WI38 (cell line): ENCODE measurements around the gene PYHIN1.

ENCODE experiments used
- H3K4me3 ChIP-seq: 2 replicates; pipeline ENCODE4 v1.5.1; 2011; ENCODE audit warnings: low read depth, mild to moderate bottlenecking, control low read depth, low read length
- TF ChIP-seq, protein P1 (sequence below): IDR thresholded peaks from 2 replicates; pipeline ENCODE4 v1.5.1; 2012; ENCODE audit warnings: low read depth, mild to moderate bottlenecking, control low read depth, low read length

The PYHIN1 gene

DNA sequence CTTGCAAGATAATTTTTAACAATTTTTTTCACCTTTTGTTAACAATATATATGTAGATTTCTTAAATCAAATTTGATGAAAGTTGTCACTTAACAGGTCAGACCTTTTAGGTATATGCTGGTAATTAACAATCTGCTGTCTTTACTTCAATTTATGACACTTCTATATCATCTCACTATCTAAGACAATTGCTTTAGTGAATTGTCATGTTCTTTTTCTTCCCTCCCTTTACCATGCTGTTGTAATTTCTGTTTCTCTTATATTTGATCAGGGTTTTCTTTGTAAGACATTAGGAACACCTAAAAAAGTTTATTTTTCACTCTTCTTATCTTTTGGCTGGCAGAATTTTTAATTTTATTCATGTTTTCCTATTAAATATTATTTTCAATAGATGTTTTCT, 80.4 kb downstream of the PYHIN1 start:
- H3K4me3 ChIP-seq, result peak overlapping the region; percentile 75
- TF ChIP-seq, protein P1, sequence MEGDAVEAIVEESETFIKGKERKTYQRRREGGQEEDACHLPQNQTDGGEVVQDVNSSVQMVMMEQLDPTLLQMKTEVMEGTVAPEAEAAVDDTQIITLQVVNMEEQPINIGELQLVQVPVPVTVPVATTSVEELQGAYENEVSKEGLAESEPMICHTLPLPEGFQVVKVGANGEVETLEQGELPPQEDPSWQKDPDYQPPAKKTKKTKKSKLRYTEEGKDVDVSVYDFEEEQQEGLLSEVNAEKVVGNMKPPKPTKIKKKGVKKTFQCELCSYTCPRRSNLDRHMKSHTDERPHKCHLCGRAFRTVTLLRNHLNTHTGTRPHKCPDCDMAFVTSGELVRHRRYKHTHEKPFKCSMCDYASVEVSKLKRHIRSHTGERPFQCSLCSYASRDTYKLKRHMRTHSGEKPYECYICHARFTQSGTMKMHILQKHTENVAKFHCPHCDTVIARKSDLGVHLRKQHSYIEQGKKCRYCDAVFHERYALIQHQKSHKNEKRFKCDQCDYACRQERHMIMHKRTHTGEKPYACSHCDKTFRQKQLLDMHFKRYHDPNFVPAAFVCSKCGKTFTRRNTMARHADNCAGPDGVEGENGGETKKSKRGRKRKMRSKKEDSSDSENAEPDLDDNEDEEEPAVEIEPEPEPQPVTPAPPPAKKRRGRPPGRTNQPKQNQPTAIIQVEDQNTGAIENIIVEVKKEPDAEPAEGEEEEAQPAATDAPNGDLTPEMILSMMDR, result no peak

DNA sequence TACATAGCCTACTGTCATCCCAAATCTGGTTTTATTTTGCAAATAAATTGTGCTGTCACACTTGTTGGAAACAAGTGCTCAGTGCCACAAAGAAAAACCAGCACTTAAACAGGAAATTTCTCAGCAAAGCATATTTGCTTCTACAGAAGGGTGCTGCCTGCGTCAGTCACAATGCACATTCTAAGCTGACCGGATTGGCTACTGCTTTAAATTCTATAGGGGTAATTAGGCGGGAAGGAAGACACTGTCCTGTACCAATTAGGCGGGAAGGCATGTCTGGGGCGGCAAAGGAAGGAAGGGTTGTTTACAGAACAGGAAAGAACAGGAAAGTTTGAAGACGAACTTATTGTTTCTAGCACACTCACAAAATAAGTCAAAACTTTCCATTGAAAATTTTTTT, 81.1 kb downstream of the PYHIN1 start:
- peak overlapping the region; percentile 75 for H3K4me3 ChIP-seq
- TF ChIP-seq, protein P1, result no peak

DNA sequence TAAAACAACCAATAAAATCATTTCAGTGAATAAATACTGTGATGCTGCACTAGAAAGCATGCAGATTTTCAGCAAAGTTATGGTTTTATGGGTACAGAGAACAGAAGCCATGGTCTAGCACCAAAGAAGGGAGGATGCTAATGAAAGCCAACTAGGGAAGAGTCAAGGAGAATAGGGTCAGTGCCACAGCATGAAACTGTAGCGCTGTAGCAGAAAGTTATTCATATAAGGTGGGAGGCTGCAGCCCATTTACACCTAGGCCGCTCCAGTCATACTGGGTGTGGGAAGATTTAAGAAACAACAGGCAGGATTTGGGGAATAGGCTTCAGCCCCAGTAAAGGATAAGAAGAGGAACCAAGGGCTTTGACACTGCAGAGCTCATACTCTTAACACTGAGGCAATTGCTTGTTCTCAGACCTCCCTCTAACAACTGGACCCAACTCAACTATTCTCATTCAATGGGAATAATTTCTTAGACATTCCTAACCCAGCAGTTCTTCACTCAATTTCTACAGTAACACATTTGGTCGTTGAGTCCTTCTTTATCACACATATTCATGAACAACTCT, 82.7 kb downstream of the PYHIN1 start:
- no peak overlapping the region for H3K4me3 ChIP-seq
- TF ChIP-seq, protein P1, result no peak

DNA sequence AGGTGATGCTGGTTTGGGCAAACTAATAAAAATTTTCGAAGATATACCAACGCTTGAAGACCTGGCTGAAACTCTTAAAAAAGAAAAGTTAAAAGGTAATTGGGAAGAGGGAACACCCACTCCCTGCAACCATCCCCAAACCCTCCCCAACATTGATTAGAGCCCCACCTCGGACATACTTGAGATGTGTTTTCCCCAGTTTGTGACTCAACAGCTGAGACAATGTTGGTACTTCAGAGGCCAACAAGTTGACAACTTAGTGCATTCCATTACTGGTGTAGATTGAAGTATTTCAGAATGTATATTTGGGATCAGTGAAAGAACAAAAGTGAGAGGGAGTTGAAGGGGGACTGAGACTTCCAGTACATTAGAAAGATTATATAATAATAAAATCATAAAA, 83.5 kb downstream of the PYHIN1 start:
- H3K4me3 ChIP-seq, result no peak overlapping the region
- TF ChIP-seq, protein P1, result no peak

DNA sequence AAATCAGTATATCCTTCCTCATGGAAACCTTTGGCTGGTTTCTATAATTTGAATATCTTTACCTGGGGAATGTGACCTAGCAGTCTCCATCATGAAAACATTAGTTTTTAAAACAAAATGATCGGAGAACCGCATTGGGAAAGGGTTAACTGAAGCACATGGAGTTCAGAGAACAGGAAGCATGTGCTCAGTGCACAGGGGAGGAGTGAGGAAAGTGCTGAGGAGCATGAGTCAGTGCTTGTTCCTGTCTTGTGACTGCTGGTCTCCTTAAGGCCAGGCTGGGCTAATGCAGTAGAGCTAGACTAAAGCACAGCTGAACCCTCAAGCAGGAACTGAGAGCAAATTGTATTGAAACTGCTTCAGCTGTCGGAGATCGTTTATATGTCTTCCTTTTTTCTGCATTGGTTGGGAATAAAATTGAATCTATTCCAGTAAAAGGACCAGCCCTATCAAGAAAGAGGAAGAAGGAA, 84.1 kb downstream of the PYHIN1 start:
- no peak overlapping the region for H3K4me3 ChIP-seq
- TF ChIP-seq, protein P1, result no peak

DNA sequence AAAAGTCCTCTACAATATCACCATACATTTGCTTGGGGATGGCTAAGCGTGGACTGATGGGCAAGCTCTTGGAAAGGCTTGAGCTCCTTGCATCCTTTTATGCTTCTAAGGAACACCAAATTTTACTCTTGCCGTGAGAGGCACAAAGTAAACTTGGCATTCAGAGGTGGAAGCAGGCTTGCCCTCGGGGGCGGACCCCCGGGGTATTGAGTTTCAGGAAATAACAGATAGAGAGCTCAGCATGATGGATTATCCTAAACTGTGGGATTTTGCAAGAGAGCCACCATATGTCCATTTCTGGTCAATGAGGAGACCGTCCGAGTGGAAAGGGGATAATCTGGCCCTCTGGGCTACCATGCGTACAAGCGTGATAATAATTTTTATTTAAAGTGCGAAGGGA, 92.4 kb downstream of the PYHIN1 start:
- no peak overlapping the region for H3K4me3 ChIP-seq
- TF ChIP-seq, protein P1, result no peak

DNA sequence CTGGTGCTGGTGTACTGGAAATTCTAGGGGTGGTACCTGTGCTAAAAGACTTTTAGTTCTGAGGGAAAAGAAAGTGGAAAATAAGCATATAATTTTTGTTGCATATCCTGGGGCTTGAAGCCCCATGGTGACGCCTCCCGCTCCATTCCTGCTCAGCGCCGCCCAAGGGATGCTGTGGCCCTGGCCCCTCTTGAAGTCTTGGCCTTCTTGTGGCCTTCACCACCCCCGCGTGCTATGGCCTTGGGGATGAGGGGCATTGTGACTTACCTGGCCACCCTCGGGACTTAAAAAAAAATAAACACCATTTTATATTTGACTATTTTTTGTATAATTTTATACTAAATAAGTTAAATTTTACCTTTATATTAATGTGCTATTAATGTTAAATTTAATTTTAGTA, 93.7 kb downstream of the PYHIN1 start:
- H3K4me3 ChIP-seq, result no peak overlapping the region
- TF ChIP-seq, protein P1, result no peak
